Keratinocyte (primary cell): ENCODE measurements around the gene ITGB1. TPM values are rescaled to one million over a fixed set of nuclear protein-coding genes. Genes with fewer than 3 reads are reported as not detected.

ENCODE experiments used
- DNase-seq: peaks from one replicate; pipeline ENCODE4 v3.0.0-alpha.2; 2011; ENCODE audit warnings: low read depth, missing footprints, low spot score
- FAIRE-seq: peaks from 2 replicates; lab custom pipeline; 2011; peaks lifted over from hg19 to GRCh38; lab: Jason Lieb, UNC
- H2AFZ ChIP-seq: 2 replicates; pipeline ENCODE4 v1.6.0; 2012; ENCODE audit warnings: low read length, control low read depth, inconsistent platforms; ENCODE audit not compliant: control insufficient read depth
- H3K27ac ChIP-seq: 2 replicates; pipeline ENCODE4 v1.5.1; 2011; ENCODE audit warnings: low read length; ENCODE audit not compliant: control insufficient read depth, insufficient read depth
- H3K27me3 ChIP-seq: 3 replicates; pipeline ENCODE4 v1.6.0; 2011; ENCODE audit warnings: low read length; ENCODE audit not compliant: control insufficient read depth, insufficient read depth; ENCODE audit errors: extremely low read depth
- H3K36me3 ChIP-seq, 2 experiments: 2 replicates in 1 of 2; 3 replicates in 1 of 2; pipeline ENCODE4 v1.5.1; 2011; ENCODE audit warnings: low read length in 2 of 2, mild to moderate bottlenecking in 1 of 2; ENCODE audit not compliant: control insufficient read depth in 2 of 2, insufficient read depth in 2 of 2; ENCODE audit errors: extremely low read depth in 1 of 2
- H3K4me1 ChIP-seq: 3 replicates; pipeline ENCODE4 v1.5.1; 2011; ENCODE audit warnings: low read length; ENCODE audit not compliant: control insufficient read depth, insufficient read depth; ENCODE audit errors: extremely low read depth
- H3K4me2 ChIP-seq: 3 replicates; pipeline ENCODE4 v1.6.0; 2011; ENCODE audit warnings: low read depth, low read length; ENCODE audit not compliant: control insufficient read depth, insufficient read depth; ENCODE audit errors: extremely low read depth
- H3K4me3 ChIP-seq, 3 experiments: fragments of 200-600 bp in 1 of 3; sonication (generic) in 1 of 3; 2 replicates in 2 of 3; 3 replicates in 1 of 3; pipeline ENCODE4 v1.5.1; 2011 to 2016; ENCODE audit warnings: low read length in 3 of 3, mild to moderate bottlenecking in 3 of 3, control low read depth in 2 of 3, inconsistent platforms in 1 of 3, low read depth in 1 of 3, mixed read lengths in 1 of 3, mixed run types in 1 of 3, moderate library complexity in 1 of 3; ENCODE audit not compliant: control insufficient read depth in 2 of 3, insufficient read depth in 2 of 3; ENCODE audit errors: extremely low read depth in 1 of 3
- H3K79me2 ChIP-seq: 2 replicates; pipeline ENCODE4 v1.6.0; 2012; ENCODE audit warnings: low read length; ENCODE audit not compliant: control insufficient read depth, insufficient read depth
- H3K9ac ChIP-seq: 3 replicates; pipeline ENCODE4 v1.6.0; 2011; ENCODE audit warnings: low read length; ENCODE audit not compliant: control insufficient read depth, insufficient read depth; ENCODE audit errors: extremely low read depth
- H3K9me1 ChIP-seq: 3 replicates; pipeline ENCODE4 v1.6.0; 2011; ENCODE audit warnings: low read length; ENCODE audit not compliant: control insufficient read depth, insufficient read depth; ENCODE audit errors: extremely low read depth
- H3K9me3 ChIP-seq: 2 replicates; pipeline ENCODE4 v1.5.1; 2012; ENCODE audit warnings: low read depth, low read length; ENCODE audit not compliant: control insufficient read depth
- H4K20me1 ChIP-seq: 3 replicates; pipeline ENCODE4 v1.6.0; 2011; ENCODE audit warnings: low read length; ENCODE audit not compliant: control insufficient read depth, insufficient read depth; ENCODE audit errors: extremely low read depth
- CTCF ChIP-seq, 3 experiments: IDR thresholded peaks in 1 of 3; conservative IDR thresholded peaks in 1 of 3; optimal IDR thresholded peaks in 1 of 3; 2 replicates in 2 of 3; 3 replicates in 1 of 3; pipeline versions ENCODE3 to v1.5.1; 2011; ENCODE audit warnings: low read length in 3 of 3, mild to moderate bottlenecking in 3 of 3, moderate library complexity in 2 of 3, control low read depth in 1 of 3, inconsistent platforms in 1 of 3; ENCODE audit not compliant: insufficient read depth in 2 of 3; ENCODE audit errors: extremely low read depth in 1 of 3
- EZH2 ChIP-seq: IDR thresholded peaks from one replicate; pipeline ENCODE4 v1.6.1; 2012; ENCODE audit warnings: inconsistent platforms, mild to moderate bottlenecking, low read length, moderate library complexity
- dilution Hi-C: fragments of 300-500 bp; cut with MboI; formaldehyde crosslinking; loops from one replicate; pipeline ENCODE4 v1.7.0; 2020; ENCODE audit warnings: low sequenced_read_pairs; ENCODE audit not compliant: extremely low pct_ligation_motif_present
- polyA plus RNA-seq, 5 experiments: library from polyadenylated mRNA; depleted of rRNA in 3 of 5; stranded (reverse) in 3 of 5; stranded (forward) in 1 of 5; unstranded in 1 of 5; fragments of >200 nt; gene quantifications; 1 replicate in 1 of 5; 2 replicates in 3 of 5; 3 replicates in 1 of 5; pipeline versions ENCODE4 v1.2.1 to v1.2.3, GENCODE V29; 2011 to 2012; ENCODE audit warnings: missing spikeins in 2 of 5, low read depth in 1 of 5, low replicate concordance in 1 of 5

The ITGB1 gene
- polyA plus RNA-seq, 1 donor (not counting 4 experiments of a cell fraction or from before 2014, with no cell fraction given) = 1,445 TPM

GRCh38 chr10:32981760-32982159 is 23.7 kb upstream of the ITGB1 start:
- DNase-seq = no peak
- H3K79me2 ChIP-seq = peaks cover 13% of the 10 kb centered on the region
- H3K9me1 ChIP-seq = no peaks in the 10 kb centered on the region
- no peak overlapping the region for H3K4me3 ChIP-seq
- no peaks in the 10 kb centered on the region for H3K27me3 ChIP-seq
- H4K20me1 ChIP-seq = no peaks in the 10 kb centered on the region
- dilution Hi-C loops = no loop called here
- no peak for FAIRE-seq
- H2AFZ ChIP-seq = no peak overlapping the region
- H3K9ac ChIP-seq = peak overlapping the region; percentile 97
- no peaks in the 10 kb centered on the region for H3K36me3 ChIP-seq
- no peak for TF ChIP-seq CTCF (optimal IDR thresholded peaks at IDR 0.05 in 1 of 3, IDR thresholded peaks at IDR 0.05 in 1 of 3, conservative IDR thresholded peaks at IDR 0.05 in 1 of 3; ENCODE audit: extremely low read depth in 1 of 3, insufficient read depth in 2 of 3, low read length in 3 of 3)
- no peak for TF ChIP-seq EZH2
- peak overlapping the region; percentile 99 for H3K27ac ChIP-seq
- peaks cover 61% of the 10 kb centered on the region for H3K4me1 ChIP-seq
- no peaks in the 10 kb centered on the region for H3K9me3 ChIP-seq
- peak overlapping the region; percentile 96 for H3K4me2 ChIP-seq

- Histone ChIP-seq H3K9me1 (no peaks in the 10 kb centered on the region), H3K4me1 (peaks cover 58% of the 10 kb centered on the region), H3K9ac (peak overlapping the region; percentile 97), H3K27me3 (no peaks in the 10 kb centered on the region), H3K9me3 (no peaks in the 10 kb centered on the region), H2AFZ (no peak overlapping the region), H3K4me3 (peak overlapping the region; percentile 40 to 77 (median 74)), H3K79me2 (peaks cover 13% of the 10 kb centered on the region), H3K4me2 (peak overlapping the region; percentile 96), H4K20me1 (no peaks in the 10 kb centered on the region), H3K27ac (peak overlapping the region; percentile 99), H3K36me3 (no peaks in the 10 kb centered on the region)
- peak; percentile 96 for DNase-seq
- dilution Hi-C loops = no loop called here
- FAIRE-seq = peak; percentile 92
- TF ChIP-seq EZH2 = no peak
These were observed 22.8 kb upstream of the ITGB1 start for GRCh38 chr10:32980558-32981468.
